B cell (primary cell): ENCODE measurements around the gene DAAM2. TPM values are rescaled to one million over a fixed set of nuclear protein-coding genes. Genes with fewer than 3 reads are reported as not detected.

Source experiments
- ATAC-seq: fragments of 200-7000 bp; cut with Tn5 transposase; one replicate; pipeline ENCODE4 v1.10.0; 2021; ENCODE audit warnings: low read depth, mild to moderate bottlenecking, moderate number of reproducible peaks, moderate library complexity
- CTCF ChIA-PET: fragments of 350-600 bp; sonication (Branson Sonifier 250); formaldehyde crosslinking; loops from one replicate; lab custom pipeline; 2021; ENCODE audit warnings: antibody characterized with exemption, inconsistent platforms; lab: Charles Lee
- POLR2A ChIA-PET: fragments of 350-600 bp; sonication (Branson Sonifier 250); formaldehyde crosslinking; loops from one replicate; lab custom pipeline; 2021; ENCODE audit warnings: antibody characterized with exemption; lab: Charles Lee
- DNase-seq: peaks from one replicate; pipeline ENCODE4 v3.0.0; 2013
- H2AFZ ChIP-seq: 2 replicates; pipeline ENCODE4 v1.6.1; 2012; ENCODE audit warnings: mild to moderate bottlenecking, low read depth, low read length; ENCODE audit not compliant: insufficient read depth, poor library complexity, severe bottlenecking
- H3K27ac ChIP-seq, 2 donors: 1 replicate in 1 of 2; 2 replicates in 1 of 2; pipeline ENCODE4 v1.5.1; 2012 to 2013; ENCODE audit warnings: low read length in 2 of 2, mild to moderate bottlenecking in 2 of 2, moderate library complexity in 1 of 2
- H3K27me3 ChIP-seq, 4 experiments: fragments of 200-600 bp in 1 of 4; sonication (generic) in 1 of 4; replicated peaks in 1 of 4; 1 replicate in 2 of 4; 2 replicates in 2 of 4; pipeline versions ENCODE4 v1.6.1 to v1.7.0; 2013 to 2016; ENCODE audit warnings: low read length in 3 of 4, mild to moderate bottlenecking in 2 of 4, mixed read lengths in 1 of 4, moderate library complexity in 1 of 4; ENCODE audit not compliant: insufficient read depth in 4 of 4, control insufficient read depth in 3 of 4; ENCODE audit errors: control extremely low read depth in 1 of 4
- H3K36me3 ChIP-seq, 2 experiments: replicated peaks in 1 of 2; 1 replicate in 1 of 2; 2 replicates in 1 of 2; pipeline versions ENCODE4 v1.6.1 to v1.7.1; 2013; ENCODE audit warnings: low read length in 1 of 2; ENCODE audit not compliant: insufficient read depth in 2 of 2, control insufficient read depth in 1 of 2; ENCODE audit errors: control extremely low read depth in 1 of 2, extremely low read depth in 1 of 2
- H3K4me1 ChIP-seq, 2 donors: fragments of 200-600 bp in 1 of 2; sonication (generic) in 1 of 2; 1 replicate in 1 of 2; 2 replicates in 1 of 2; pipeline versions ENCODE4 v1.5.1 to v1.6.1; 2013 to 2017; ENCODE audit warnings: low read length in 2 of 2; ENCODE audit not compliant: control insufficient read depth in 2 of 2, insufficient read depth in 2 of 2
- H3K4me2 ChIP-seq: replicated peaks from 2 replicates; pipeline ENCODE3; 2012; ENCODE audit warnings: mild to moderate bottlenecking, low read depth, low read length; ENCODE audit not compliant: poor library complexity, severe bottlenecking
- H3K4me3 ChIP-seq, 5 experiments: fragments of 200-600 bp in 1 of 5; sonication (generic) in 1 of 5; 1 replicate in 3 of 5; 2 replicates in 2 of 5; pipeline versions ENCODE4 v1.5.1 to v1.7.0; 2011 to 2016; ENCODE audit warnings: low read length in 4 of 5, mild to moderate bottlenecking in 4 of 5, low read depth in 2 of 5, control low read depth in 1 of 5, moderate library complexity in 1 of 5; ENCODE audit not compliant: insufficient read depth in 1 of 5; ENCODE audit errors: control extremely low read depth in 1 of 5, extremely low read depth in 1 of 5
- H3K79me2 ChIP-seq: fragments of 200-600 bp; sonication (generic); one replicate; pipeline ENCODE4 v1.6.0; 2016; ENCODE audit warnings: low read length; ENCODE audit not compliant: control insufficient read depth, insufficient read depth
- H3K9ac ChIP-seq: fragments of 200-600 bp; sonication (generic); 2 replicates; pipeline ENCODE4 v1.6.1; 2017; ENCODE audit warnings: mild to moderate bottlenecking, low read length, moderate library complexity
- H3K9me3 ChIP-seq, 3 donors: one replicate each; pipeline versions ENCODE4 v1.6.1 to v1.7.1; 2013; ENCODE audit warnings: low read length in 2 of 3; ENCODE audit not compliant: control insufficient read depth in 2 of 3, insufficient read depth in 1 of 3; ENCODE audit errors: control extremely low read depth in 1 of 3
- H4K20me1 ChIP-seq: 2 replicates; pipeline ENCODE4 v1.6.0; 2012; ENCODE audit warnings: mild to moderate bottlenecking, low read length; ENCODE audit not compliant: insufficient read depth, control insufficient read depth, poor library complexity, severe bottlenecking
- H3K27ac Mint-ChIP-seq: one replicate; pipeline ENCODE4 v1.8.0; 2021; ENCODE audit warnings: mixed read lengths
- H3K27me3 Mint-ChIP-seq: one replicate; pipeline ENCODE4 v1.8.0; 2021; ENCODE audit warnings: mixed read lengths
- H3K4me1 Mint-ChIP-seq: one replicate; pipeline ENCODE4 v1.8.0; 2021; ENCODE audit warnings: mixed read lengths
- H3K4me3 Mint-ChIP-seq: one replicate; pipeline ENCODE4 v1.8.0; 2021; ENCODE audit warnings: mixed read lengths
- H3K9me3 Mint-ChIP-seq: one replicate; pipeline ENCODE4 v1.8.0; 2022; ENCODE audit warnings: mixed read lengths; ENCODE audit not compliant: insufficient read depth
- EZH2 ChIP-seq: IDR thresholded peaks from 2 replicates; pipeline ENCODE4 v1.6.1; 2012; ENCODE audit warnings: borderline replicate concordance, low read depth, mild to moderate bottlenecking, moderate library complexity, low read length; ENCODE audit not compliant: insufficient read depth, poor library complexity, severe bottlenecking
- WGBS: methylation state at CpG from one replicate; pipeline ENCODE4 v1.1.5; 2013; ENCODE audit warnings: missing lambda C conversion rate; ENCODE audit not compliant: insufficient coverage; 5-methylcytosine and 5-hydroxymethylcytosine counted together
- intact Hi-C: fragments of 100-400 bp; cut with micrococcal nuclease; formaldehyde crosslinking; loops from one replicate; pipeline ENCODE4 v1.10.0; 2022
- polyA plus RNA-seq: library from polyadenylated mRNA; depleted of rRNA; stranded (reverse); fragments of >200 nt; gene quantifications from 2 replicates; pipeline ENCODE4 v1.2.3, GENCODE V29; 2012
- total RNA-seq, 2 donors: library from RNA; stranded (reverse); fragments of 120-200 nt in 1 of 2; gene quantifications; 1 replicate in 1 of 2; 2 replicates in 1 of 2; pipeline versions ENCODE4 v1.2.3 to v1.2.4, GENCODE V29; 2013 to 2022
- TF ChIP-seq, protein P1 (sequence below): fragments of 200-600 bp; IDR thresholded peaks from one replicate; pipeline ENCODE4 v1.8.0; 2022; ENCODE audit warnings: antibody characterized with exemption, mild to moderate bottlenecking

DAAM2 gene
- total and polyA plus RNA-seq, 2 donors (not counting 1 experiment from before 2014, with no cell fraction given), result not detected

DNA sequence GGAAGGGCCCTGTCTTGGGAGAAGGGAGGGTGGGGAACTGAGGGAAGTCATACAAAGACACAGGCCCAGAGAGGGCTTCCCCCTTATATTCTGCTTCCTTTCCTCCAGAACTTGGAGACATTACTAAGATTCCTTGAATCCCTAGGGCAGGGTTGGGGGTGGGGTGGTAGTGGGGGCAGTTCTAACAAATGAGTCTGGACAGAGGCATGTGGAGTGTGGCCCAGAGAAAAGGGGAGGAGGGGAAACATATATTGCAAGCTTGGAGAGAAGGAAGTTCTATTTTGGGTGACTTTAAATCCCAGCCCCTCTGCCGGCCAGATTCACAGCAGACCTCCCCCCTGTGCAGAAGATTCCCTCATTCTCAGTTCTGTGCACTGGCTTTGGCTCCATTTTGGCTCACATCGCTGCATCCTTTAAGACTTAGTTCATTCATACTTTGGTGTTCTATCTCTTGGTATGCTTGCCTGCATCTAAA, 43.7 kb downstream of the DAAM2 start:
- no peak overlapping the region for H3K4me2 ChIP-seq
- POLR2A ChIA-PET, result no interaction called here
- H3K27ac ChIP-seq, result no peak overlapping the region
- Mint-ChIP-seq H3K4me1 (no peaks in the 10 kb centered on the region), H3K9me3 (no peaks in the 10 kb centered on the region), H3K27me3 (peaks cover 33% of the 10 kb centered on the region), H3K4me3 (no peak overlapping the region), H3K27ac (no peak overlapping the region)
- TF ChIP-seq EZH2, result no peak
- TF ChIP-seq, protein P1, sequence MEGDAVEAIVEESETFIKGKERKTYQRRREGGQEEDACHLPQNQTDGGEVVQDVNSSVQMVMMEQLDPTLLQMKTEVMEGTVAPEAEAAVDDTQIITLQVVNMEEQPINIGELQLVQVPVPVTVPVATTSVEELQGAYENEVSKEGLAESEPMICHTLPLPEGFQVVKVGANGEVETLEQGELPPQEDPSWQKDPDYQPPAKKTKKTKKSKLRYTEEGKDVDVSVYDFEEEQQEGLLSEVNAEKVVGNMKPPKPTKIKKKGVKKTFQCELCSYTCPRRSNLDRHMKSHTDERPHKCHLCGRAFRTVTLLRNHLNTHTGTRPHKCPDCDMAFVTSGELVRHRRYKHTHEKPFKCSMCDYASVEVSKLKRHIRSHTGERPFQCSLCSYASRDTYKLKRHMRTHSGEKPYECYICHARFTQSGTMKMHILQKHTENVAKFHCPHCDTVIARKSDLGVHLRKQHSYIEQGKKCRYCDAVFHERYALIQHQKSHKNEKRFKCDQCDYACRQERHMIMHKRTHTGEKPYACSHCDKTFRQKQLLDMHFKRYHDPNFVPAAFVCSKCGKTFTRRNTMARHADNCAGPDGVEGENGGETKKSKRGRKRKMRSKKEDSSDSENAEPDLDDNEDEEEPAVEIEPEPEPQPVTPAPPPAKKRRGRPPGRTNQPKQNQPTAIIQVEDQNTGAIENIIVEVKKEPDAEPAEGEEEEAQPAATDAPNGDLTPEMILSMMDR, result no peak
- no peaks in the 10 kb centered on the region for H4K20me1 ChIP-seq
- intact Hi-C loops, result no loop called here
- CTCF ChIA-PET, result no interaction called here
- ATAC-seq, result no peak
- H3K9ac ChIP-seq, result no peak overlapping the region
- DNase-seq, result no peak
- H3K4me3 ChIP-seq, result no peak overlapping the region
- H3K79me2 ChIP-seq, result no peaks in the 10 kb centered on the region
- H3K27me3 ChIP-seq, result no peaks in the 10 kb centered on the region
- H3K9me3 ChIP-seq, result no peaks in the 10 kb centered on the region
- no peak overlapping the region for H2AFZ ChIP-seq
- no peaks in the 10 kb centered on the region for H3K36me3 ChIP-seq
- H3K4me1 ChIP-seq, result no peaks in the 10 kb centered on the region
- WGBS, result 72% methylated on average over 2 of the region's 2 CpGs

DNA sequence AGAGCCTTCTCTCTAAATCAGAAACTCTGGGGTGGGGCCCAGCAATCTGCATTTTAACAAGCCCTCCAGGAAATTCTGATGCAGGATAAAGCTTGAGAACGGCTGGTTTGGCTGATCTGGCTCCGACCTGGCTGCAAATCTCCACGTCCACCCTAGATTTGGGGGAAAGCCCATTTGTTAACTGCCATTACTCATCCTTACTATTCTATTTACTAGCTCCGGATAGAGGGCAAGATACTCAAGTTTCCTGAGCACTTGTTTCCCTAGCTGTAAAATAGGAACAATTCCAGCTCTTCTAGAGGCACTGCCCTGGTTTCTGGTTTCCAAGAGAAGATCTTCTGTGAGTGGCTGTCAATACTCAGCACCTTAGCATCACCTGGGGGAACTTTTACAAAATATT, 44.4 kb downstream of the DAAM2 start:
- no peaks in the 10 kb centered on the region for H3K27me3 ChIP-seq
- no peak overlapping the region for H2AFZ ChIP-seq
- H3K79me2 ChIP-seq, result no peaks in the 10 kb centered on the region
- no peak for DNase-seq
- no peak for ATAC-seq
- no peaks in the 10 kb centered on the region for H3K4me1 ChIP-seq
- H3K9me3 ChIP-seq, result no peaks in the 10 kb centered on the region
- Mint-ChIP-seq H3K27me3 (peaks cover 27% of the 10 kb centered on the region), H3K4me1 (no peaks in the 10 kb centered on the region), H3K4me3 (no peak overlapping the region), H3K9me3 (no peaks in the 10 kb centered on the region), H3K27ac (no peak overlapping the region)
- H3K4me2 ChIP-seq, result no peak overlapping the region
- ChIA-PET CTCF (interaction anchor here (1.1 kb wide), 1 partner anchor 29 kb away, joined by 3 read pairs; no protein-coding TSS in a partner anchor), POLR2A (no interaction called here)
- TF ChIP-seq, protein P1, result no peak
- no peak for TF ChIP-seq EZH2
- no peak overlapping the region for H3K4me3 ChIP-seq
- H4K20me1 ChIP-seq, result no peaks in the 10 kb centered on the region
- H3K9ac ChIP-seq, result no peak overlapping the region
- H3K36me3 ChIP-seq, result no peaks in the 10 kb centered on the region
- intact Hi-C loops, result no loop called here
- H3K27ac ChIP-seq, result no peak overlapping the region
- 78% methylated on average over 4 of the region's 4 CpGs for WGBS
